ENCODE data around the gene HS3ST3B1. TPM values are rescaled to one million over a fixed set of nuclear protein-coding genes. Genes with fewer than 3 reads are reported as not detected.

Gene HS3ST3B1
- total RNA-seq, 1 donor from 2014 or later, result 8.7 TPM

DNA sequence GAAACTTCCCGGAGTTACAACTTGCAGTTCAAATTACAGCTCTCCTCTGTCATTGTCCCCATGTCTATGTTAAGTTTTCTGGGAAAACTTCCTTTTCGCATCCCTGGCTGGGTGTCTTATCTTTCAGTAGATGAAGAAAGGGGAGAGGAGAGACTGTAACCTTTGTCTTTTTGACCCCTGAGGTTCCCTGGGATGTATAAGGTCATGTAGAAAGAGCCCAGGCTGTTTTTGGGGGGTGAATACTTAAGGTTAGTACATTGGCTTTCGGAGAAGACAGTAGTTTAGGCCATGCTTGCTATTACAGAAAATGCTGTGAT, 31.1 kb downstream of the HS3ST3B1 start:
- Histone ChIP-seq H3K4me1 (ENCODE audit: insufficient read depth, low read length) (peaks cover 5% of the 10 kb centered on the region), H3K79me2 (ENCODE audit: insufficient read depth, low read length) (peaks cover 93% of the 10 kb centered on the region), H3K9ac (ENCODE audit: low read length) (no peak overlapping the region), H3K27ac (ENCODE audit: low read depth, low read length) (no peak overlapping the region), H3K27me3 (ENCODE audit: insufficient read depth, low read length) (no peaks in the 10 kb centered on the region), H3K36me3 (ENCODE audit: insufficient read depth, low read length) (no peaks in the 10 kb centered on the region), H3K4me2 (ENCODE audit: low read length) (no peak overlapping the region), H4K20me1 (ENCODE audit: insufficient read depth, low read length) (peaks cover 86% of the 10 kb centered on the region), H3K4me3 (ENCODE audit: insufficient read depth, low read depth, low read length) (no peak overlapping the region), H2AFZ (ENCODE audit: low read depth, low read length) (no peak overlapping the region), H3K9me3 (ENCODE audit: insufficient read depth, low read depth, low read length) (no peaks in the 10 kb centered on the region)
- FAIRE-seq (no peak), DNase-seq (ENCODE audit: low read depth) (no peak)
- Mint-ChIP-seq H3K4me3 (ENCODE audit: unreplicated experiment) (no peak overlapping the region), H3K36me3 (ENCODE audit: low read depth, unreplicated experiment) (peaks cover 2% of the 10 kb centered on the region), H3K27ac (ENCODE audit: unreplicated experiment) (no peak overlapping the region), H3K4me1 (ENCODE audit: low read depth, unreplicated experiment) (peaks cover 17% of the 10 kb centered on the region), H3K9me3 (ENCODE audit: unreplicated experiment) (no peaks in the 10 kb centered on the region), H3K27me3 (ENCODE audit: low read depth, unreplicated experiment) (no peaks in the 10 kb centered on the region)
- TF ChIP-seq EZH2 (IDR thresholded peaks at IDR 0.05; ENCODE audit: insufficient read depth, low read length), result no peak
- TF ChIP-seq, protein P1, sequence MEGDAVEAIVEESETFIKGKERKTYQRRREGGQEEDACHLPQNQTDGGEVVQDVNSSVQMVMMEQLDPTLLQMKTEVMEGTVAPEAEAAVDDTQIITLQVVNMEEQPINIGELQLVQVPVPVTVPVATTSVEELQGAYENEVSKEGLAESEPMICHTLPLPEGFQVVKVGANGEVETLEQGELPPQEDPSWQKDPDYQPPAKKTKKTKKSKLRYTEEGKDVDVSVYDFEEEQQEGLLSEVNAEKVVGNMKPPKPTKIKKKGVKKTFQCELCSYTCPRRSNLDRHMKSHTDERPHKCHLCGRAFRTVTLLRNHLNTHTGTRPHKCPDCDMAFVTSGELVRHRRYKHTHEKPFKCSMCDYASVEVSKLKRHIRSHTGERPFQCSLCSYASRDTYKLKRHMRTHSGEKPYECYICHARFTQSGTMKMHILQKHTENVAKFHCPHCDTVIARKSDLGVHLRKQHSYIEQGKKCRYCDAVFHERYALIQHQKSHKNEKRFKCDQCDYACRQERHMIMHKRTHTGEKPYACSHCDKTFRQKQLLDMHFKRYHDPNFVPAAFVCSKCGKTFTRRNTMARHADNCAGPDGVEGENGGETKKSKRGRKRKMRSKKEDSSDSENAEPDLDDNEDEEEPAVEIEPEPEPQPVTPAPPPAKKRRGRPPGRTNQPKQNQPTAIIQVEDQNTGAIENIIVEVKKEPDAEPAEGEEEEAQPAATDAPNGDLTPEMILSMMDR (IDR thresholded peaks at IDR 0.05; ENCODE audit: insufficient read depth, low read depth, low read length), result no peak

DNA sequence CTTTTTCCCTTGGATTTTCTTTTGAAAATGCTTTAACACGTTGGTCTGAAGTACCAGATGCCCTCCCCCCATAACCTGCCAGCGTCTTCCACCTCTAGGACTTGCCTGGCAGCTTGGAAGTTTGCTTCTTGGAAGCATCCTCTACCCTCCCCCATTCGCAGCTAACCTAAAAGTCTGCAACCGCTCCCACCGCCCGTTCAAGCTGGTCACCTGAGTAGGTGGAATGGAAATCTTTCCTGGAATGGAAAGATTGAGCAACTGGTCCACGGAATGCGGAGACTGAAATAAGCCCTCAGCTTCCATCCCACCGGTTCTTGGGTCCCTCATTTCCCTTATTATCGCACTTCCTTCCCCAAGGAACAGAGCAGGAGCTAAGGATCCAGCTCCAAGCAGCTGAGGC, 31.4 kb downstream of the HS3ST3B1 start:
- Histone ChIP-seq H3K4me3 (ENCODE audit: insufficient read depth, low read depth, low read length) (no peak overlapping the region), H3K79me2 (ENCODE audit: insufficient read depth, low read length) (peaks cover 90% of the 10 kb centered on the region), H3K9me3 (ENCODE audit: insufficient read depth, low read depth, low read length) (no peaks in the 10 kb centered on the region), H4K20me1 (ENCODE audit: insufficient read depth, low read length) (peaks cover 86% of the 10 kb centered on the region), H3K9ac (ENCODE audit: low read length) (no peak overlapping the region), H3K4me1 (ENCODE audit: insufficient read depth, low read length) (peaks cover 5% of the 10 kb centered on the region), H3K36me3 (ENCODE audit: insufficient read depth, low read length) (no peaks in the 10 kb centered on the region), H3K27ac (ENCODE audit: low read depth, low read length) (no peak overlapping the region), H2AFZ (ENCODE audit: low read depth, low read length) (no peak overlapping the region), H3K27me3 (ENCODE audit: insufficient read depth, low read length) (no peaks in the 10 kb centered on the region), H3K4me2 (ENCODE audit: low read length) (no peak overlapping the region)
- H3K27me3 Mint-ChIP-seq (ENCODE audit: low read depth, unreplicated experiment), result no peaks in the 10 kb centered on the region
- no peak overlapping the region for H3K4me3 Mint-ChIP-seq (ENCODE audit: unreplicated experiment)
- TF ChIP-seq, protein P1 (IDR thresholded peaks at IDR 0.05; ENCODE audit: insufficient read depth, low read depth, low read length), result no peak
- TF ChIP-seq EZH2 (IDR thresholded peaks at IDR 0.05; ENCODE audit: insufficient read depth, low read length), result no peak
- no peaks in the 10 kb centered on the region for H3K9me3 Mint-ChIP-seq (ENCODE audit: unreplicated experiment)
- H3K27ac Mint-ChIP-seq (ENCODE audit: unreplicated experiment), result no peak overlapping the region
- peaks cover 2% of the 10 kb centered on the region for H3K36me3 Mint-ChIP-seq (ENCODE audit: low read depth, unreplicated experiment)
- FAIRE-seq (no peak), DNase-seq (ENCODE audit: low read depth) (no peak)
- peaks cover 17% of the 10 kb centered on the region for H3K4me1 Mint-ChIP-seq (ENCODE audit: low read depth, unreplicated experiment)

DNA sequence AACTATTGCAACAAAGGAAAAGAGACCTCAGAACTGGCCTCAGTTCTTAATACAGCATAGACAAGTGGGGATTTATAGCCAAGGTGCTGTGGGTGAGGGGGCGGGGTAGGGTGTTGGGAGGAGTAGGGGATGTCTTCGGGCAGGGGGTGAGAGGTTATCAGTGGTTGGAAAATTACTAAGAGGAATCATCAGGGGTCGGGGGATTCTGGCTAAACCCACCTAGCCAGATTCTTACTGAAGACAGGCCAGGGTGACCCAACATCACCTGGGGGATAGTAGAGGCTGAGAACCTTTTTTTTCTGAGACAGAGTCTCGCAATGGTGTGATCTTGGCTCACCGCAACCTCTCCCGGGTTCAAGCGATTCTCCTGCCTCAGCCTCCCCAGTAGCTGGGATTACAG, 32.6 kb downstream of the HS3ST3B1 start:
- H3K27me3 Mint-ChIP-seq (ENCODE audit: low read depth, unreplicated experiment), result no peaks in the 10 kb centered on the region
- peaks cover 89% of the 10 kb centered on the region for H3K79me2 ChIP-seq (ENCODE audit: insufficient read depth, low read length)
- no peak for FAIRE-seq

More for the DNA sequence above, 32.6 kb downstream of the HS3ST3B1 start:
- H3K4me2 ChIP-seq (ENCODE audit: low read length), result no peak overlapping the region
- Mint-ChIP-seq H3K36me3 (ENCODE audit: low read depth, unreplicated experiment) (peaks cover 2% of the 10 kb centered on the region), H3K27ac (ENCODE audit: unreplicated experiment) (no peak overlapping the region), H3K4me1 (ENCODE audit: low read depth, unreplicated experiment) (peaks cover 17% of the 10 kb centered on the region), H3K9me3 (ENCODE audit: unreplicated experiment) (no peaks in the 10 kb centered on the region), H3K4me3 (ENCODE audit: unreplicated experiment) (no peak overlapping the region)
- no peaks in the 10 kb centered on the region for H3K9me3 ChIP-seq (ENCODE audit: insufficient read depth, low read depth, low read length)
- no peak overlapping the region for H3K4me3 ChIP-seq (ENCODE audit: insufficient read depth, low read depth, low read length)
- peaks cover 5% of the 10 kb centered on the region for H3K4me1 ChIP-seq (ENCODE audit: insufficient read depth, low read length)
- H3K27ac ChIP-seq (ENCODE audit: low read depth, low read length), result no peak overlapping the region
- H3K9ac ChIP-seq (ENCODE audit: low read length), result no peak overlapping the region
- no peaks in the 10 kb centered on the region for H3K27me3 ChIP-seq (ENCODE audit: insufficient read depth, low read length)
- no peaks in the 10 kb centered on the region for H3K36me3 ChIP-seq (ENCODE audit: insufficient read depth, low read length)
- peaks cover 82% of the 10 kb centered on the region for H4K20me1 ChIP-seq (ENCODE audit: insufficient read depth, low read length)
- TF ChIP-seq, protein P1 (IDR thresholded peaks at IDR 0.05; ENCODE audit: insufficient read depth, low read depth, low read length), result no peak
- no peak for TF ChIP-seq EZH2 (IDR thresholded peaks at IDR 0.05; ENCODE audit: insufficient read depth, low read length)
- no peak overlapping the region for H2AFZ ChIP-seq (ENCODE audit: low read depth, low read length)
- DNase-seq (ENCODE audit: low read depth), result no peak

All from astrocyte (in vitro differentiated cells and primary cell).